GM21723 (cell line): ENCODE results near the gene PEF1.

ENCODE experiments used
- ATAC-seq: cut with Tn5 transposase; IDR thresholded peaks from one replicate; pipeline ENCODE4 v1.9.1; 2021; ENCODE audit warnings: mild to moderate bottlenecking, moderate library complexity; ENCODE audit not compliant: unreplicated experiment

Gene PEF1

DNA sequence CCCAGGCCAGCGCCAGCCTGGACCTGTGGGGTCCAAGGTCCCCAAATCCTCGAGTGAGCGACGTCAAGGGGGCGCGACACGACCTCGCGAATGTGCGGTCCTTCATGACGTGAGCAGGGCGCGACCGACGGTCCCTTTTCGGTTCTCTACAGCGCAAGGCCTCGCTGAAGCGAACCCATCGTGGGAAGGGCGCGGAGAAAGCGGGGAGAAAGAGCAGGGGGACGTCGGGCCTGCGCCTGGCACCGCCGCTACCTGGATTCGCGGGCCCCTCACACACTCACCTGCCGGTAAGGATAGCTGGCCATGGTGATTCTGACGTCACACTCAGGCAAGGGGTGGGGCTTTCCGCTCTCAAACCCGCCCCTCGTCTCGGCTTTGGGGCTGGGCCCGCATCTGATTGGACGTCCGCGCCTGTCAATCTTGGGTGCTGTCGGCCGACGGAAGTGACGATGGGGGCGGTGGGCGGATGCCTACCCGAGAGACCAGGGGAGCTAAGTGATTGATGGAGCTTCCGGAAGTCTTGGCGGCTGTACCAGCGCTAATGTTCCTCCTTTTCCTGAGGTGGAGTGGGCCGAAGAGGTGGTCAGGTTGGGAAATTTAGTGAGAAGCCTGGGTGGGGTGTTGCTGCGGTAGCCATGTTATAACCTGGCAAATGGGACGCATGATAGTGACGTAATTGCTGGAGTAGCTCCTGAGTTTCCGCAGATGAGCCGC, at the start of gene PEF1:
PEF1 (minus strand) TSS at position 317 of the 714 bp plus-strand sequence; CDS start at position 305, 12 bp downstream.
- ATAC-seq = peak; percentile 89

- ATAC-seq = no peak
Measured at GRCh38 chr1:31693231-31693630, 48.6 kb upstream of the PEF1 start.

- no peak for ATAC-seq
Measured at GRCh38 chr1:31691951-31692350, 47.3 kb upstream of the PEF1 start.

DNA sequence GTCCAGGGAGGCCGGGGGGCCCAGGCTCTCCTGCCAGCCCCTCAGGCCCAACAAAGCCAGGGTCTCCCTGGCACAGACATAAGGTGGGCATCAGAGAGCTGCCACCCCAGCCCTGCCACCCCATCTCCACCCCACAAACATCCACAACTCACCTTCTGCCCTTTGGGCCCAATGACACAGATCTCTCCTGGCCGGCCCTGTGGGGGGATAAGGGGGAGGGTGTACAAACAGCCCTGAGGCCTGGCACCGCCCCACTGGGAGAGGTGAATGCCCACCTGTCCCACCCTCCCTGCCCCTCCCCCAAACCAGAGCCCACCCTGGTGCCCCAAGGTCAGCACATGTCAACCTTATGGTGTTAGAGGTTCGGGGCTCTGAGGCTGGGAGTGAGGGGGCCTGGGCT, 46.8 kb upstream of the PEF1 start:
- ATAC-seq = no peak

DNA sequence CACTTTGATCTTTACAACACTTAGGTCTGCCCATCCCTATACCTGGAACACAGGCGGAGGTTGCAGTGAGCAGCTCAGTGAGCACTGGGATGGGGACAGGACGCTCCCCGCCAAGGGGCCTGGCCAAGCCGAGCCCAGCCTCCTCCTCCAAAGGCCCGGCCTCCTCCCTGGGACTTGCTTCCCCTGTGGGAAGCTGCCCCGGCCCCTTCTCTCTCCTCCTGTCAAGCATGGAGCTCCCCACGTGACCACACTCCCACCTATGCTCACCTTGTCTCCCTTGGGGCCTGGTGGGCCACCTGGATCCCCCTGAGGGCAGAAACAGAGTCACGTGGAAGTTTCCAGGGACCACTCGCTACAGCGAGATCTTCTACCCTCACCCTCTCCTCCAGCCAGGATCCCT, 46.2 kb upstream of the PEF1 start:
- ATAC-seq = no peak

DNA sequence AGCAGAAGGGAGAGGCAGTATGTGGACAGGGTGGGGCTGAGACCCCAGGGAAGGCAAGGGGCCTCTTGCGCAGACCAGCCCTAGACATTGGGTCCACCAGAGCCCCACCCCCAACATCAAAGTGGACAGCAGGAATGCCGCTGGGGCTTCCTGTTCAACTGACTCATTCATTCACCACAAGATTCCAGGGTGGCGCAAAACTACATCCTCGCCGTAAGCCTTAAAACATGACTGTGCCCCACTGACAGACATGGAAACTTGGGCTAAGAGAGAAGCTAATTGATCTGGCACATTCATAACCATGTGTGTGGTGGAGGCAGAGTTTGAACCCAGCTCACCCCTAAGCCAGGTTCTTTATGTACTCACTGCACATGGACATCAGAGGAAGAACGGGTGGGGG, 45.2 kb upstream of the PEF1 start:
- ATAC-seq = no peak

GRCh38 chr1:31689379-31689778, 44.7 kb upstream of the PEF1 start:
- ATAC-seq = no peak

DNA sequence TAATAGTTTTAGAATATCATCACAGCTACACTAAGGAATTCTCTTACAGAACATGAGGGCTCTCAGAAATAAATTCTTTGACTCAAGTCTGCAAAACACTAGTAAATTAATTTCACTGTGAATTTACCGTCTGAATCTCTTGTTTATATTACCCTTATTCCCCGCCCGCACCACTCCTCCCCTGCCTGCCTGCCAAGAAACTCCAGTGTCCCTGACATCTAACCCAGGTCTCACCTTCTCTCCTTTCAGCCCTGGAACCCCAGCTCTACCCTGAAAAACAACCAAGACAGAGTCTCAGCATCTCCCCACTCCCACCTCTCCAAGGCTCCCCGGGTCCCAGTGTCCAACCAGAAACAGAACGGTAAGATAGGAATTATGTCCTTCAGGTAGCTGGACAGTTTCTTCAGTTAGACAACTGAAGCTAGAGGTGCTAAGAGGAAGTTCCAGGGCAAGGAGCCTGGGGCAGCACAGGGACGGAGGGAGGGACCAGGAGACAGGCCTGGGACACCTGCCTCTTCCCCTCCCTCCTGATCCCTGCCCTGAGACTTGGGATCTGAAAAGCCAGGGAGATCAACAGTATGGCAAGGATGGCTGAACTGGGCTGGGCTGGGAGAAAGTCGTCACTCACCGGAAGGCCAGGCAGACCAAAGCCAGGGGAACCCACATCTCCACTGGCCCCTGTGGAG, 43.7 kb upstream of the PEF1 start:
- no peak for ATAC-seq

GRCh38 chr1:31687601-31688000, 42.9 kb upstream of the PEF1 start:
- ATAC-seq = no peak

DNA sequence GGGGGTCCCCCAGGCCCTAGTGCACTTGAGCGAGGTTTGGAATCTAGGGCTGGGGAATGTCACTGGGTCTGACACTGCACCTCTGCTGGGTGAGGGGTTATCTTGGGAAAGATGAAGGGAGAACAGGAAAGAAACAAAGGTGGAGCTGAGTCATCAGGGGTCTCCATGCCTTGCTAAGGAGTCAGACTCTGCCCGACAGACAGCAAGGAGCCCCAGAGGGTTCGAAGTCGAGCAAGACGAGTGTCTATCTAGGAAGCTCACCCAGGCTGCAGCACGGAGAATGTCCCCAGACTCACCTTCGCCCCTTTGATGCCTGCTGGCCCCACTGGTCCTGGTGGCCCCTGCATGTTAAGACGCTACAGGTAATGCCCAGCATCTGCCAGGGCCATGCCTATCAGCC, 41.1 kb upstream of the PEF1 start:
- ATAC-seq = no peak

- no peak for ATAC-seq
Measured at GRCh38 chr1:31683997-31684396, 39.3 kb upstream of the PEF1 start.

- ATAC-seq = no peak
Measured at GRCh38 chr1:31681415-31681814, 36.7 kb upstream of the PEF1 start.

DNA sequence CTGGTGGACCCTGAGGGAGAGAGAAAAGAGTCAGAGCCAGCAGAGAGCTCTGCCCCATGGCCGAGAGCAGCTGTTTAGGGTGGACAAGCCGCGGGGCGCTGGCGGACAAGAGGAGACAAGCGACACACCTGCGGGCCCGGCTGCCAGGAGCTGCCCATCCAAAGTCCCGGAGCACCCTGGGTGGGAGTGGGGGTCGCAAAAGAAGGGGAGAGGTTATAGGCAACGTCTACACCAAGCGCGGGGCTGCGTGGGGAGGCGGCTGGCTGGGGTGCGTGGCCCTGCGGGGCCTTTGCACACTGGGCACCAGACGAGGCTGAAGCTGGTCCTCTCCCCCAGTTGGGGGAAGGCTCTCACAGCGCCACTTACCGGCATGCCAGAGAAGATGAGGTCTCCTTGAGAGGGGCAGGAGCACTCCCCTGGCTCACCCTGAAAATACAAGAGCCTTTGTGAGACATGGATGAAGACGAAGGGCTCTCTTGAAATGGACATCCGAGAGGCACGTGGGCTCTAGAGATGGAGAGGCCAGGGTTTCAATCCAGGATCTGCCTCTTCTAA, 35.1 kb upstream of the PEF1 start:
- no peak for ATAC-seq

DNA sequence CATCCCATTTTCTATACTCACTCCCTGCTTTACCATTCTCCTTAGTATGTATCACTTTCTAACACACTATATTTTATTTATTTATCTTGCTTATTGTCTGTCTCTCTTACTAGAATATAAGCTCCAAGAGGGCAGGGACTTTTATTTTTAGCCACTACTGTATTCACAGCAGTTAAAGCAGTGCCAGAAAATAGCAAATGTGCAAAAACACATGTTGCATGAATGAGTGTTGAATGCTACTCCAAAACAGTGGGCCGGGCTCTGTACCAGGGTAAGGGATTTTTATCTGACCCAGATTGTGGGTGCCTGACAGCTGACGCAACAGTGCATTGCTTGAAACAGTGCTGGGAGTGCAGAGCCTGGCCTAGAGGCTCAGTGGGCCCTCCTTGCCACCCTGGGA, 34.4 kb upstream of the PEF1 start:
- no peak for ATAC-seq

DNA sequence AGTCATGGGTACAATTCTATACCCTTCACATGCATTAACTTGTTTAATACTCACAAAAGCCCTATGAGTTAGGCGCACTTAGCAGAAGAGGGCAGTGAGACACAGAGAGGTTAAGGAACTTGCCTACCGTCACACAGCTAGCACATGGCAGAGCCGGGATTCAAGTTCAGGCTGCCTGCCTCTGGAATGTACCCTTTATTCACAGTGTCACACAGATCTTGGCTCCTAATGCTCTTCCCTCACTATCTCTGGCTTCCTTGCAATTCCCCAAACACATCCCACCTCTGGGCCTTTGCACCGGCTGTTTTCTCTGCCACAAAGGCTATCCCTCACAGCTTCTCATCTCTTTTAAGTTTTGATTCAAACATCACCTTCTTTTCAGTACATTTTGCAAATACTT, 34.0 kb upstream of the PEF1 start:
- ATAC-seq = no peak

- ATAC-seq = no peak
Measured at GRCh38 chr1:31677949-31678348, 33.3 kb upstream of the PEF1 start.

DNA sequence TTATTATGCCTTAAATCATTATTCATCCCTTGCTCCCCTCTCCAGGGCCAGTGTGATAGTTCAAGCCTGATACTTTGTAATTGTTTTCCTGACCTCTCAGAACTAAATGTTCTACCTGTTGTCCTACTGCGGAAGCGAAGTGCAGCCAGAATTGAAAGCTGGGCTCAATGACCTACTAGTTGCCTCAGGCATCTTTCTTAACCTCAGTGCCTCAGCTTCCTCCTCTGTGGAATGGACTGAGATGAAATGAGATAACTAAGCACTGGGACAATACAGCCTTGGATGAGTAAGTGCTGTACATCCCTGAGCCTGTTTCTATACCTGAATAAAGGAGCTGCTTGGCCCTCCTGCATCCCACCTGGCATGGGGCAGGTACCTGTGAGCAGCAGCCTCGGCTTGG, 32.7 kb upstream of the PEF1 start:
- ATAC-seq = no peak

- no peak for ATAC-seq
Measured at GRCh38 chr1:31675756-31676155, 31.1 kb upstream of the PEF1 start.

GRCh38 chr1:31675161-31675560, 30.5 kb upstream of the PEF1 start:
- ATAC-seq = no peak

- ATAC-seq = no peak
Measured at GRCh38 chr1:31674626-31675025, 29.9 kb upstream of the PEF1 start.

DNA sequence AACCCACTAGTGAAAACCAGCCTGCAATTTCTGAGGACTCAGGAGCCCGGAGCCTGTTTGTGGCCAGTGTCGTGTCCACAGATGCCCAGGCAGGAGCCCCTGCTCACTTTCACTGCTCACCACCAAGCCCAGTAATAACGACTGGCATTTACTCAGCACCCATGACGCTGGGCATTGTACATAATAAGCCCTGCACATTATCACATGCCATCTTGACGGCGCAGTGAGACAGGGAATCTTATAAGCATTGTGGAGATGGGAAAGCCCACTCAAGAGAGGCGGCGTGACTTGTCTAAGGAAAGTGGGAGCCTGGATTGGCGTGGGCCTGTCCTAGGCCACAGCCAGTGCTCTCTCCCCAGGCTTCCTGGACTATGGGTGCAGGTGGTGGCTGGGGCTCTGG, 28.8 kb upstream of the PEF1 start:
- ATAC-seq = no peak

GRCh38 chr1:31672986-31673385, 28.3 kb upstream of the PEF1 start:
- ATAC-seq = no peak
